Smooth muscle cell (in vitro differentiated cells): ENCODE data around the gene RAD51B. TPM values are rescaled to one million over a fixed set of nuclear protein-coding genes. Genes with fewer than 3 reads are reported as not detected.

Source experiments
- DNase-seq: peaks from one replicate; lab custom pipeline; 2025; ENCODE audit not compliant: unreplicated experiment; lab: John Stamatoyannopoulos, UW
- H2AFZ ChIP-seq: fragments of 200-600 bp; sonication (generic); 2 replicates; pipeline ENCODE4 v1.6.0; 2016; ENCODE audit warnings: antibody characterized with exemption, low read depth, mild to moderate bottlenecking
- H3F3A ChIP-seq: fragments of 200-600 bp; sonication (generic); 2 replicates; pipeline ENCODE4 v1.6.0; 2017; ENCODE audit warnings: antibody characterized with exemption, low read depth
- H3K27ac ChIP-seq: fragments of 200-600 bp; sonication (generic); 2 replicates; pipeline ENCODE4 v1.5.1; 2016; ENCODE audit warnings: low read depth, mild to moderate bottlenecking
- H3K27me3 ChIP-seq: fragments of 200-600 bp; sonication (generic); 2 replicates; pipeline ENCODE4 v1.6.1; 2016; ENCODE audit warnings: low read depth, mild to moderate bottlenecking
- H3K36me3 ChIP-seq: fragments of 200-600 bp; sonication (generic); 2 replicates; pipeline ENCODE4 v1.5.1; 2016; ENCODE audit warnings: low read depth
- H3K4me1 ChIP-seq: fragments of 200-600 bp; sonication (generic); 2 replicates; pipeline ENCODE4 v1.5.1; 2016; ENCODE audit warnings: low read depth
- H3K4me2 ChIP-seq: fragments of 200-600 bp; sonication (generic); 2 replicates; pipeline ENCODE4 v1.6.0; 2016; ENCODE audit warnings: mild to moderate bottlenecking
- H3K4me3 ChIP-seq: fragments of 200-600 bp; sonication (generic); 2 replicates; pipeline ENCODE4 v1.5.1; 2016; ENCODE audit warnings: mild to moderate bottlenecking
- H3K79me2 ChIP-seq: fragments of 200-600 bp; sonication (generic); 2 replicates; pipeline ENCODE4 v1.6.0; 2016; ENCODE audit warnings: low read depth, mild to moderate bottlenecking
- H3K9ac ChIP-seq: fragments of 200-600 bp; sonication (generic); 2 replicates; pipeline ENCODE4 v1.6.0; 2016; ENCODE audit warnings: low read depth
- H3K9me3 ChIP-seq: fragments of 200-600 bp; sonication (generic); replicated peaks from 2 replicates; pipeline ENCODE4 v1.5.1; 2016; ENCODE audit warnings: low read depth
- H4K20me1 ChIP-seq: fragments of 200-600 bp; sonication (generic); 2 replicates; pipeline ENCODE4 v1.6.0; 2016; ENCODE audit warnings: low read depth
- WGBS: methylation state at CpG from one replicate; pipeline ENCODE4 v1.1.7; 2016; ENCODE audit warnings: low lambda C conversion rate; 5-methylcytosine and 5-hydroxymethylcytosine counted together
- polyA plus RNA-seq: library from polyadenylated mRNA; unstranded; fragments of >200 nt; fragmentation: Nextera tagmentation; extraction: Ambion mirVana; gene quantifications from 2 replicates; pipeline ENCODE4 v1.2.1, GENCODE V29; 2016
- total RNA-seq: library from RNA; depleted of rRNA; stranded (reverse); fragments of >200 nt; gene quantifications from 2 replicates; pipeline ENCODE4 v1.2.3, GENCODE V29; 2014
- TF ChIP-seq, protein P1 (sequence below): fragments of 200-600 bp; sonication (generic); IDR thresholded peaks from 2 replicates; pipeline ENCODE4 v1.5.1; 2017; ENCODE audit warnings: borderline replicate concordance, mild to moderate bottlenecking, antibody characterized with exemption; ENCODE audit not compliant: insufficient read depth, poor library complexity, severe bottlenecking

Gene RAD51B
- total and polyA plus RNA-seq, 2 experiments from 2014 or later = 4.6 to 5.3 TPM

DNA sequence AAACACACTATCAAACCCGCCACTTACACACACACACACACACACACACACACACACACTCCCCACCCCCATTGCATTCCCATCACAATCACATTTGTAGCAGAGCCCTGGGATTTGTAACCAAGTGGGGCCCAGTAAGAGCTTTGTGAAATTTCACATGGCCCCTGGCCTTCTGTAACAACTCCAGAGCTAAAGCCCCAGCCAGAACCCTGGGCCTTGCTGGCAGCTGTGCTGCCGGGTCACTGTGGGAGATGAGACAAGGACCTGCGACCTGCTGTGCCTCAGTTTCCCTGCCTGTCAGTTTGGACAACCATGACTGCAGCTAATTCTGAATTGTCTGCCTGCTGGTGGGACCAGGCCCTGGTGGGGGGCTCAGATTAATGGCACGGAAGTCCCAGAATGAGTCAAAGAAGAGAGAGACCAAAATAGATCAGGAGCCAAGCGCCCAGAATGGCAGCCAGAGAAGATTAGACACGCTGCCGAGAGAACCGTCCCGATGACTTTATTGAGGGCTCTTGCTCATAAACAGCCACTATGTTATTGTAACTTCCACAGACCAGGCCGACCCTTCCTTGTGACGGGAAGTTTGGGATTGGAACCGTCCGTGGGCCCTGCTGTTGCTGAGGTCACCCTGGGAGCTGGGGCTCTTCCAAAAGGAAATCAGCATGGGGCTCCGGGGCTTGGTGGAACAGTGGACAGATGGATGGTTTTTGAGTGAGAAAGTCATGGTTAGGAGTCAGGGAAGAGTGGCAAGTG is 850.2 kb downstream of the RAD51B start:
- peak overlapping the region; percentile 15 for H2AFZ ChIP-seq
- no peak for DNase-seq
- no peaks in the 10 kb centered on the region for H3K27me3 ChIP-seq
- no peak overlapping the region for H3K4me3 ChIP-seq
- H3K27ac ChIP-seq = peak overlapping the region; percentile 75
- no peak overlapping the region for H3K9ac ChIP-seq
- TF ChIP-seq, protein P1, sequence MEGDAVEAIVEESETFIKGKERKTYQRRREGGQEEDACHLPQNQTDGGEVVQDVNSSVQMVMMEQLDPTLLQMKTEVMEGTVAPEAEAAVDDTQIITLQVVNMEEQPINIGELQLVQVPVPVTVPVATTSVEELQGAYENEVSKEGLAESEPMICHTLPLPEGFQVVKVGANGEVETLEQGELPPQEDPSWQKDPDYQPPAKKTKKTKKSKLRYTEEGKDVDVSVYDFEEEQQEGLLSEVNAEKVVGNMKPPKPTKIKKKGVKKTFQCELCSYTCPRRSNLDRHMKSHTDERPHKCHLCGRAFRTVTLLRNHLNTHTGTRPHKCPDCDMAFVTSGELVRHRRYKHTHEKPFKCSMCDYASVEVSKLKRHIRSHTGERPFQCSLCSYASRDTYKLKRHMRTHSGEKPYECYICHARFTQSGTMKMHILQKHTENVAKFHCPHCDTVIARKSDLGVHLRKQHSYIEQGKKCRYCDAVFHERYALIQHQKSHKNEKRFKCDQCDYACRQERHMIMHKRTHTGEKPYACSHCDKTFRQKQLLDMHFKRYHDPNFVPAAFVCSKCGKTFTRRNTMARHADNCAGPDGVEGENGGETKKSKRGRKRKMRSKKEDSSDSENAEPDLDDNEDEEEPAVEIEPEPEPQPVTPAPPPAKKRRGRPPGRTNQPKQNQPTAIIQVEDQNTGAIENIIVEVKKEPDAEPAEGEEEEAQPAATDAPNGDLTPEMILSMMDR = no peak
- WGBS = 23% methylated on average over 14 of the region's 14 CpGs
- H3K79me2 ChIP-seq = no peaks in the 10 kb centered on the region
- H3K9me3 ChIP-seq = no peaks in the 10 kb centered on the region
- peaks cover 7% of the 10 kb centered on the region for H3K4me1 ChIP-seq
- no peaks in the 10 kb centered on the region for H3K36me3 ChIP-seq
- H3K4me2 ChIP-seq = peak overlapping the region; percentile 35
- H3F3A ChIP-seq = peaks cover 19% of the 10 kb centered on the region
- no peaks in the 10 kb centered on the region for H4K20me1 ChIP-seq

DNA sequence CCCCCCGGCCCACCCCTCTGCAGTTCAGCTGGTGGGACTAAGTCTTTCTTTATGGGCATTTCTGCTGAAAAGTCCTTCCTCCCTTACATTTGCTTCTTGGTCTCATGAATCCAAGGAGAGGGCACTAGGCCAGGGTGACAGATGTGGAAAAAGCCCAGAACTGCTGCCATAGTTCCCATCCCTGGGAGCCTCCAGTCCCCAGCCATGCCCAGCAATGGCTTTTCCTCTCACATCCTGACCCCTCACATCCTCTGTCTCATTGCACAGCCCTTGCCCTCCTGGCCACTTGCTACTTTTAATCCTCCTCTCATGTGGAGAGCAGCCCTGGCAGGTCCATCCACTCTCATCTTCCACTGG is 850.8 kb downstream of the RAD51B start:
- 90% methylated on average over 1 of the region's 1 CpG for WGBS
- Histone ChIP-seq H3F3A (peaks cover 21% of the 10 kb centered on the region), H3K27ac (peak overlapping the region; percentile 75), H3K9me3 (no peaks in the 10 kb centered on the region), H3K36me3 (no peaks in the 10 kb centered on the region), H3K4me3 (no peak overlapping the region), H3K9ac (no peak overlapping the region), H2AFZ (no peak overlapping the region), H3K4me2 (no peak overlapping the region), H3K27me3 (no peaks in the 10 kb centered on the region), H3K4me1 (peaks cover 7% of the 10 kb centered on the region), H3K79me2 (no peaks in the 10 kb centered on the region), H4K20me1 (no peaks in the 10 kb centered on the region)
- TF ChIP-seq, protein P1 = no peak
- DNase-seq = no peak

DNA sequence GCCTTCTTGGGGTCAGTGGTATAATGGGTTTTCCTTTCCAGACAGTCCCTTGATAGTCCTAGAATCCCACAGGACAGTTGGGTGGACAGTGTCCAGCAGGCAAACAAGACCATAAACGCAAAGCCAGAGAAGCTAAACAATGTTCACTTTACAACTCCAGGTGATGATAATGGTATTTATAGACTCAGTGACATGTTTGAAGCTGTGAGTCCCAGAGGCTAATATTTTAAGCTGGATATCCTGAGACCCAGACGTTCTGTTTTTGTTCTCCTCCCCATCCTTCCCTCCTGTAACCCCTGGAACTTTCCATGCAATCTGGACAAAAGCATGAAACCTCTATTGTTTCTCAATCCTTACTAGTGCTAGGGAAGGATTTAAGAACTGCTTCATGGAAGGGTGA is 852.3 kb downstream of the RAD51B start:
- peak overlapping the region; percentile 26 for H3K27ac ChIP-seq
- no peaks in the 10 kb centered on the region for H3K36me3 ChIP-seq
- peaks cover 20% of the 10 kb centered on the region for H3F3A ChIP-seq
- no peak overlapping the region for H2AFZ ChIP-seq
- H3K9ac ChIP-seq = no peak overlapping the region
- DNase-seq = no peak
- no peaks in the 10 kb centered on the region for H3K79me2 ChIP-seq
- WGBS = 30% methylated on average over 2 of the region's 2 CpGs
- no peaks in the 10 kb centered on the region for H4K20me1 ChIP-seq
- H3K9me3 ChIP-seq = no peaks in the 10 kb centered on the region
- H3K4me1 ChIP-seq = peaks cover 3% of the 10 kb centered on the region
- H3K4me3 ChIP-seq = no peak overlapping the region
- TF ChIP-seq, protein P1 = no peak
- no peak overlapping the region for H3K4me2 ChIP-seq
- H3K27me3 ChIP-seq = no peaks in the 10 kb centered on the region
